Upper lobe of left lung (tissue), 6 donors: ENCODE results near the gene ENPP3. TPM values are rescaled to one million over a fixed set of nuclear protein-coding genes. Genes with fewer than 3 reads are reported as not detected.

Experiments
- ATAC-seq, 2 donors: fragments of 200-7000 bp; cut with Tn5 transposase; one replicate each; pipeline ENCODE4 v1.9.1; 2022; ENCODE audit warnings: mild to moderate bottlenecking in 2 of 2, moderate library complexity in 2 of 2; ENCODE audit not compliant: low FRiP score in 2 of 2
- DNase-seq, 2 donors: peaks; one replicate each; pipeline ENCODE4 v3.0.0-alpha.2; 2019 to 2020
- H3K27ac ChIP-seq, 4 donors: fragments of 200-600 bp; sonication (generic); one replicate each; pipeline ENCODE4 v1.5.1; 2016 to 2019
- H3K27me3 ChIP-seq, 4 donors: fragments of 200-600 bp; sonication (generic); one replicate each; pipeline ENCODE4 v1.5.1; 2017 to 2019
- H3K36me3 ChIP-seq, 4 donors: fragments of 200-600 bp; sonication (generic); one replicate each; pipeline ENCODE4 v1.5.1; 2016 to 2019
- H3K4me1 ChIP-seq, 4 donors: fragments of 200-600 bp; sonication (generic); one replicate each; pipeline ENCODE4 v1.5.1; 2018 to 2019
- H3K4me3 ChIP-seq, 4 donors: fragments of 200-600 bp; sonication (generic); one replicate each; pipeline ENCODE4 v1.5.1; 2017 to 2019; ENCODE audit warnings: mild to moderate bottlenecking in 2 of 4, moderate library complexity in 1 of 4
- H3K9me3 ChIP-seq, 4 donors: fragments of 200-600 bp; sonication (generic); one replicate each; pipeline ENCODE4 v1.5.1; 2018 to 2019
- EP300 ChIP-seq, 4 donors: sonication (generic); formaldehyde crosslinking; IDR thresholded peaks; one replicate each; pipeline ENCODE4 v1.5.1; 2017; ENCODE audit warnings: antibody characterized with exemption in 4 of 4, control low read depth in 2 of 4
- POLR2A ChIP-seq, 4 donors: fragments of 450-650 bp; IDR thresholded peaks; one replicate each; pipeline ENCODE4 v1.5.1; 2016 to 2017; ENCODE audit warnings: antibody characterized with exemption in 4 of 4, mild to moderate bottlenecking in 2 of 4
- POLR2AphosphoS5 ChIP-seq, 2 donors: sonication (generic); formaldehyde crosslinking; IDR thresholded peaks; one replicate each; pipeline ENCODE4 v1.5.1; 2017; ENCODE audit warnings: antibody characterized with exemption in 2 of 2
- whole genome bisulfite sequencing, 2 donors: methylation state at CpG; one replicate each; pipeline ENCODE4 v1.1.5; 2017 to 2018; 5-methylcytosine and 5-hydroxymethylcytosine counted together
- total RNA-seq, 6 donors: library from RNA; depleted of rRNA in 4 of 6; stranded (reverse); fragments of >200 nt in 4 of 6; gene quantifications; one replicate each; pipeline versions ENCODE4 v1.1.0 to v1.2.1, GENCODE V29; 2016 to 2021
- TF ChIP-seq, protein P1 (sequence below), 6 experiments: fragments of 450-650 bp in 4 of 6; fragments of 200-600 bp in 2 of 6; sonication (generic) in 2 of 6; IDR thresholded peaks; one replicate each; pipeline ENCODE4 v1.5.1; 2016 to 2019; ENCODE audit warnings: antibody characterized with exemption in 6 of 6
- donor health status: DM: no; HTN: no; CAD: no; lungs with moderate emphysema.
- donor health status: DM: no; HTN: yes; CAD: no; lungs with severe emphysema.

Gene ENPP3
- total RNA-seq, 6 donors from 2014 or later: under 0.01 to 2.1 (median 0.39) TPM

DNA sequence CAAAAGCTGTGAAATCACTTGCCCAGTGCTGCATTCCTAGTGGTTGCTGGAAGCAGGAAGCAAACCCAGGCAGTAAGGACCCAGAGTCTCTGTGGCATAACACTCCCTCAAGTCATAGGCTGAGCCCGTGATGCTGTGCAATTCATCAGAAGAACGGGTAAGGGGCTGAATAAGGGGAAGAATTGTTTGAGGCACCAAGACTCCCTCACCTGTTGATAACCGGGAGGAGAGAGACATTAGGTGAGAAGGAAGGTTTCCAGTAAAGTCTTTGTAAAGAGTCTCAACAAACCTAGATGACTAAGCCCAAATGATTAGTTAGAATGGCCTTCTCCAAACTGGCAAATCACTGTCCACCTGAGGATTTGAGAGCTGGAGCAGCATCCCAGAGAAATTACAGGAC, 18.3 kb downstream of the ENPP3 start:
- WGBS, 2 donors: 96 to 97% methylated on average over 3 of the region's 3 CpGs
- no peak for DNase-seq
- peaks cover 0 to 6% (median 1%) of the 10 kb centered on the region in 4 donors for H3K4me1 ChIP-seq
- H3K27me3 ChIP-seq: no peaks in the 10 kb centered on the region
- H3K36me3 ChIP-seq: no peaks in the 10 kb centered on the region
- H3K27ac ChIP-seq: no peak overlapping the region
- ATAC-seq: no peak
- no peak for TF ChIP-seq EP300 (IDR thresholded peaks at IDR 0.05)
- TF ChIP-seq POLR2AphosphoS5 (IDR thresholded peaks at IDR 0.05): no peak
- TF ChIP-seq, protein P1, sequence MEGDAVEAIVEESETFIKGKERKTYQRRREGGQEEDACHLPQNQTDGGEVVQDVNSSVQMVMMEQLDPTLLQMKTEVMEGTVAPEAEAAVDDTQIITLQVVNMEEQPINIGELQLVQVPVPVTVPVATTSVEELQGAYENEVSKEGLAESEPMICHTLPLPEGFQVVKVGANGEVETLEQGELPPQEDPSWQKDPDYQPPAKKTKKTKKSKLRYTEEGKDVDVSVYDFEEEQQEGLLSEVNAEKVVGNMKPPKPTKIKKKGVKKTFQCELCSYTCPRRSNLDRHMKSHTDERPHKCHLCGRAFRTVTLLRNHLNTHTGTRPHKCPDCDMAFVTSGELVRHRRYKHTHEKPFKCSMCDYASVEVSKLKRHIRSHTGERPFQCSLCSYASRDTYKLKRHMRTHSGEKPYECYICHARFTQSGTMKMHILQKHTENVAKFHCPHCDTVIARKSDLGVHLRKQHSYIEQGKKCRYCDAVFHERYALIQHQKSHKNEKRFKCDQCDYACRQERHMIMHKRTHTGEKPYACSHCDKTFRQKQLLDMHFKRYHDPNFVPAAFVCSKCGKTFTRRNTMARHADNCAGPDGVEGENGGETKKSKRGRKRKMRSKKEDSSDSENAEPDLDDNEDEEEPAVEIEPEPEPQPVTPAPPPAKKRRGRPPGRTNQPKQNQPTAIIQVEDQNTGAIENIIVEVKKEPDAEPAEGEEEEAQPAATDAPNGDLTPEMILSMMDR (IDR thresholded peaks at IDR 0.05): no peak
- no peak for TF ChIP-seq POLR2A (IDR thresholded peaks at IDR 0.05)
- H3K9me3 ChIP-seq: no peaks in the 10 kb centered on the region
- no peak overlapping the region for H3K4me3 ChIP-seq

DNA sequence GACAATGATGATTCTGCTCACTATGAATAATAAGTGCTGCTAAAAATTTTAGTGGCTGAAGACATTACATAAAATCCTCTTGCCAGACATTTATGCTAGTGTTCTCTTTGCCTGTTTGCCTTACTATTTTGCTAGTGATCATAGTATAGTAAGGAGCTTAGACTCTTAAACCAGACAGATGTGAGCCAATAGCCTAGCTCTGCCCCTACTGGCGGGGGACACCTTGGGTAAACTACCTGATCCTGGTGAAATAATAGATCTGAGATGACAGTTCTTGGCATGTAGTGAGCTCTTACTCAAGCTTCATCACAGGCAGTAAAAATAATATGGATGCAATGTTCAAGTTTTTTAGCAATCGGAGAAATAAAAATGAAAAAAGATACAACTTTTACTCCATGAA, 18.8 kb downstream of the ENPP3 start:
- DNase-seq (no peak), ATAC-seq (no peak)
- no peaks in the 10 kb centered on the region for H3K27me3 ChIP-seq
- no peaks in the 10 kb centered on the region for H3K36me3 ChIP-seq
- H3K9me3 ChIP-seq: no peaks in the 10 kb centered on the region
- TF ChIP-seq, protein P1 (IDR thresholded peaks at IDR 0.05): no peak
- TF ChIP-seq POLR2AphosphoS5 (IDR thresholded peaks at IDR 0.05): no peak
- no peak for TF ChIP-seq POLR2A (IDR thresholded peaks at IDR 0.05)
- no peak for TF ChIP-seq EP300 (IDR thresholded peaks at IDR 0.05)
- H3K4me1 ChIP-seq: peaks cover 0 to 6% (median 1%) of the 10 kb centered on the region in 4 donors
- 95 to 98% methylated on average over 2 of the region's 2 CpGs for WGBS, 2 donors
- H3K27ac ChIP-seq: no peak overlapping the region
- no peak overlapping the region for H3K4me3 ChIP-seq

GRCh38 chr6:131656667-131657066, 19.6 kb downstream of the ENPP3 start:
- Histone ChIP-seq H3K9me3 (no peaks in the 10 kb centered on the region), H3K4me1 (peaks cover 0 to 6% (median 1%) of the 10 kb centered on the region in 4 donors), H3K4me3 (no peak overlapping the region), H3K27me3 (no peaks in the 10 kb centered on the region), H3K27ac (no peak overlapping the region), H3K36me3 (no peaks in the 10 kb centered on the region)
- DNase-seq (no peak), ATAC-seq (no peak)
- 92 to 93% methylated on average over 3 of the region's 3 CpGs for WGBS, 2 donors
- no peak for TF ChIP-seq EP300 (IDR thresholded peaks at IDR 0.05)
- no peak for TF ChIP-seq POLR2A (IDR thresholded peaks at IDR 0.05)
- TF ChIP-seq, protein P1 (IDR thresholded peaks at IDR 0.05): no peak
- no peak for TF ChIP-seq POLR2AphosphoS5 (IDR thresholded peaks at IDR 0.05)

GRCh38 chr6:131657222-131657621, 20.1 kb downstream of the ENPP3 start:
- Histone ChIP-seq H3K4me1 (peaks cover 0 to 4% (median under 1%) of the 10 kb centered on the region in 4 donors), H3K9me3 (no peaks in the 10 kb centered on the region), H3K27ac (no peak overlapping the region), H3K4me3 (no peak overlapping the region), H3K36me3 (no peaks in the 10 kb centered on the region), H3K27me3 (no peaks in the 10 kb centered on the region)
- WGBS, 2 donors: 91 to 94% methylated on average over 2 of the region's 2 CpGs
- DNase-seq (no peak), ATAC-seq (no peak)
- TF ChIP-seq EP300 (IDR thresholded peaks at IDR 0.05) (no peak), POLR2A (IDR thresholded peaks at IDR 0.05) (no peak), POLR2AphosphoS5 (IDR thresholded peaks at IDR 0.05) (no peak)
- TF ChIP-seq, protein P1 (IDR thresholded peaks at IDR 0.05): no peak

DNA sequence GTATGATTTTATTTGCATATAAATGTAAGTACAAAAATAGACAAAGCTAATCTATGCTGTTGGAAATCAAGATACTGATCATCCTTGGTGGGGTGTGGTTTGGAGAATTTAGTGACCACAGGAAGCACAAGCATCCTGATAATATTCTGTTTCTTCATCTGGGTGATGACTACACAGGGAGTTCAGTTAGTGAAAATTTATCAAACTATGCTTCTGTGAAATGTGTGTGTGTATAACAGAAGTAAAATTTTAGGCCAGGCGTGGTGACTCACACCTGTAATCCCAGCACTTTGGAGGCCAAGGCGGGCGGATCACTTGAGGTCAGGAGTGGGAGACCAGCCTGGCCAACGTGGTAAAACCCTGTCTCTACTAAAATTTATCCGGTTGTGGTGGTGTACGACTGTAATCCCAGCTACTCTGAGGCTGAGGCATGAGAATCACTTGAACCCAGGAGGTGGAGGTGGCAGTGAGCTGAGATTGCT, 20.6 kb downstream of the ENPP3 start:
- H3K36me3 ChIP-seq: no peaks in the 10 kb centered on the region
- WGBS, 2 donors: 75 to 95% methylated on average over 5 to 6 of the region's 6 CpGs
- no peaks in the 10 kb centered on the region for H3K27me3 ChIP-seq
- H3K9me3 ChIP-seq: no peaks in the 10 kb centered on the region
- no peaks in the 10 kb centered on the region for H3K4me1 ChIP-seq
- no peak overlapping the region for H3K27ac ChIP-seq
- ATAC-seq: no peak
- H3K4me3 ChIP-seq: no peak overlapping the region
- no peak for DNase-seq
- TF ChIP-seq EP300 (IDR thresholded peaks at IDR 0.05): no peak
- TF ChIP-seq POLR2A (IDR thresholded peaks at IDR 0.05): no peak
- TF ChIP-seq, protein P1 (IDR thresholded peaks at IDR 0.05): no peak
- TF ChIP-seq POLR2AphosphoS5 (IDR thresholded peaks at IDR 0.05): no peak
